Neuronal stem cell (in vitro differentiated cells): ENCODE measurements around the gene ANKRD28.

ENCODE experiments used
- DNase-seq: peaks from one replicate; pipeline ENCODE4 v3.0.0-alpha.2; 2013; ENCODE audit warnings: low spot score
- H2AFZ ChIP-seq: one replicate; pipeline ENCODE4 v1.6.1; 2013; ENCODE audit warnings: mild to moderate bottlenecking, low read length, inconsistent platforms
- H2AK5ac ChIP-seq: 2 replicates; pipeline ENCODE4 v1.6.1; 2013; ENCODE audit warnings: low read depth, mild to moderate bottlenecking, inconsistent platforms, low read length, moderate library complexity, mixed read lengths
- H2BK120ac ChIP-seq: 2 replicates; pipeline ENCODE4 v1.6.1; 2013; ENCODE audit warnings: low read depth, mild to moderate bottlenecking, inconsistent platforms, low read length, moderate library complexity, mixed read lengths
- H2BK12ac ChIP-seq: one replicate; pipeline ENCODE4 v1.6.1; 2013; ENCODE audit warnings: low read length, inconsistent platforms
- H2BK15ac ChIP-seq: 2 replicates; pipeline ENCODE4 v1.6.1; 2013; ENCODE audit warnings: mild to moderate bottlenecking, low read length, inconsistent platforms, mixed read lengths
- H2BK5ac ChIP-seq: one replicate; pipeline ENCODE4 v1.6.1; 2013; ENCODE audit warnings: inconsistent platforms, mild to moderate bottlenecking, low read length, moderate library complexity
- H3K14ac ChIP-seq: one replicate; pipeline ENCODE4 v1.6.1; 2013; ENCODE audit warnings: low read length, inconsistent platforms
- H3K18ac ChIP-seq: 2 replicates; pipeline ENCODE4 v1.6.1; 2013; ENCODE audit warnings: low read length, inconsistent platforms
- H3K23ac ChIP-seq: 2 replicates; pipeline ENCODE4 v1.6.1; 2013; ENCODE audit warnings: low read depth, mild to moderate bottlenecking, mixed read lengths, low read length, inconsistent platforms; ENCODE audit not compliant: poor library complexity
- H3K27ac ChIP-seq: replicated peaks from 3 replicates; pipeline ENCODE4 v1.5.1; 2013; ENCODE audit warnings: low read length, inconsistent platforms
- H3K27me3 ChIP-seq, 3 experiments: 2 replicates each; pipeline ENCODE4 v1.6.1; 2013; ENCODE audit warnings: low read length in 3 of 3, mild to moderate bottlenecking in 2 of 3, inconsistent platforms in 1 of 3, low read depth in 1 of 3, mixed read lengths in 1 of 3, moderate library complexity in 1 of 3; ENCODE audit not compliant: control insufficient read depth in 3 of 3, insufficient read depth in 3 of 3
- H3K36me3 ChIP-seq, 2 donors: replicated peaks in 1 of 2; 2 replicates each; pipeline ENCODE4 v1.6.1; 2013; ENCODE audit warnings: low read length in 2 of 2; ENCODE audit not compliant: control insufficient read depth in 2 of 2, insufficient read depth in 2 of 2
- H3K4ac ChIP-seq: 2 replicates; pipeline ENCODE4 v1.6.1; 2013; ENCODE audit warnings: inconsistent platforms, mild to moderate bottlenecking, low read length, moderate library complexity
- H3K4me1 ChIP-seq, 2 donors: 1 replicate in 1 of 2; 2 replicates in 1 of 2; pipeline ENCODE4 v1.6.1; 2013; ENCODE audit warnings: low read length in 2 of 2, low read depth in 1 of 2; ENCODE audit not compliant: control insufficient read depth in 2 of 2, insufficient read depth in 1 of 2
- H3K4me2 ChIP-seq: one replicate; pipeline ENCODE4 v1.6.1; 2013; ENCODE audit warnings: mild to moderate bottlenecking, low read length, inconsistent platforms; ENCODE audit not compliant: insufficient read depth, poor library complexity, severe bottlenecking
- H3K4me3 ChIP-seq, 2 donors: 2 replicates each; pipeline ENCODE4 v1.5.1; 2013; ENCODE audit warnings: low read length in 2 of 2, mild to moderate bottlenecking in 2 of 2, inconsistent platforms in 1 of 2, moderate library complexity in 1 of 2
- H3K79me1 ChIP-seq: one replicate; pipeline ENCODE4 v1.6.1; 2013; ENCODE audit warnings: low read depth, mild to moderate bottlenecking, inconsistent platforms, low read length, moderate library complexity
- H3K9ac ChIP-seq: one replicate; pipeline ENCODE4 v1.6.1; 2013; ENCODE audit warnings: mild to moderate bottlenecking, low read depth, low read length, inconsistent platforms; ENCODE audit not compliant: poor library complexity
- H3K9me3 ChIP-seq, 2 donors: replicated peaks in 1 of 2; 2 replicates each; pipeline versions ENCODE3 to v1.6.1; 2013; ENCODE audit warnings: low read length in 2 of 2, mild to moderate bottlenecking in 2 of 2, inconsistent platforms in 1 of 2, low read depth in 1 of 2, mixed read lengths in 1 of 2, moderate library complexity in 1 of 2; ENCODE audit not compliant: control insufficient read depth in 2 of 2, insufficient read depth in 1 of 2
- H4K8ac ChIP-seq: one replicate; pipeline ENCODE4 v1.6.1; 2013; ENCODE audit warnings: low read depth, mild to moderate bottlenecking, inconsistent platforms, low read length, moderate library complexity
- H4K91ac ChIP-seq: one replicate; pipeline ENCODE4 v1.6.1; 2013; ENCODE audit warnings: low read length, low read depth, mild to moderate bottlenecking, inconsistent platforms; ENCODE audit not compliant: poor library complexity
- WGBS, 2 donors: extraction: QIAGEN DNeasy Blood & Tissue Kit; methylation state at CpG; one replicate each; pipeline ENCODE4 v1.1.7; 2013; ENCODE audit warnings: missing lambda C conversion rate in 2 of 2, mixed read lengths in 1 of 2; ENCODE audit not compliant: insufficient read length in 2 of 2, insufficient replicate concordance in 1 of 2; ENCODE audit errors: extremely low coverage in 2 of 2; 5-methylcytosine and 5-hydroxymethylcytosine counted together

ANKRD28 gene

DNA sequence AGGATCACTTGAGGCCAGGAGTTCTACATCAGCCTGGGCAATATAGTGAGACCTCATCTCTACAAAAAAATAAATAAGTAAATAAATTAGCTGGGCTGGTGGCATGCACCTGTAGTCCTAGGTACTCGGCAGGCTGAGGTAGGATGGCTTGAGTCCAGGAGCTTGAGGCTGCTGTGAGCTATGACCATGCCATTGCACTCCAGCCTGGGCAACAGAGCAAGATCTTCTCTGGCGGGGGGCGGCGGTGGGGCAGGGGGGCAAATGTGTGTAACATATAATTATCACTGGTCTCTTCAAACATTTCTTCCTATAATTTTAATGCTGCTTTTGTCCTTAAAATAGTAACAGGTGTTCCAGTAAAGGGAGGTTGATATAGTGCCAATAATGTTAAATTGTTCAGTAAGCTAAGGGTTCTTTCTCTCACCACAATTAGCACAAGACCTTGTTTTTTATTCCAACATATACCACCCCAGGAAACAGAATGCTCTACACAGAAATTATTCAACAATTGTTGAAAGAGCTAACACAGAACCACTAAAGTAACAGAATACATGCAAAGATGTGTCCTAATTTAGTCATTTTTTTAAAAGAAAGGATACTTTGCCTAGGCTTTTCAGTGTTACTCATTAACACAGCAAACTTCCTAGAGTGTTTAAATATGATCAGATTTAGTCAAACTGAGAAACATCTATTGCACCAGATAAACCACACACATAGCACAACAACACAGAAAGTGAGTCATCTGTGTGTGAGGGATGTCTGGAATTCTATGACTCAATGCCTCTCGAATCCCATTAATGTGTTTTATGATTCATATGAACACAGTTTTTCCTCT is 29.1 kb downstream of the ANKRD28 start:
- Histone ChIP-seq H4K91ac (no peak overlapping the region), H3K4me1 (peaks cover 0 to 4% of the 10 kb centered on the region in 2 donors), H2BK120ac (no peak overlapping the region), H3K18ac (no peak overlapping the region), H3K9me3 (no peaks in the 10 kb centered on the region), H3K36me3 (peaks cover 0 to 23% of the 10 kb centered on the region in 2 donors), H3K9ac (no peak overlapping the region), H3K27me3 (no peaks in the 10 kb centered on the region), H2BK15ac (no peak overlapping the region), H3K4ac (no peak overlapping the region), H2AFZ (no peak overlapping the region), H3K79me1 (no peaks in the 10 kb centered on the region), H3K4me2 (no peak overlapping the region), H2BK12ac (no peak overlapping the region), H2AK5ac (no peak overlapping the region), H3K27ac (no peak overlapping the region), H3K23ac (no peak overlapping the region), H3K14ac (no peak overlapping the region), H2BK5ac (no peak overlapping the region), H4K8ac (no peak overlapping the region), H3K4me3 (no peak overlapping the region)
- DNase-seq = no peak
- no CpG with 5 or more reads among the region's 5 CpGs for WGBS, 2 donors

DNA sequence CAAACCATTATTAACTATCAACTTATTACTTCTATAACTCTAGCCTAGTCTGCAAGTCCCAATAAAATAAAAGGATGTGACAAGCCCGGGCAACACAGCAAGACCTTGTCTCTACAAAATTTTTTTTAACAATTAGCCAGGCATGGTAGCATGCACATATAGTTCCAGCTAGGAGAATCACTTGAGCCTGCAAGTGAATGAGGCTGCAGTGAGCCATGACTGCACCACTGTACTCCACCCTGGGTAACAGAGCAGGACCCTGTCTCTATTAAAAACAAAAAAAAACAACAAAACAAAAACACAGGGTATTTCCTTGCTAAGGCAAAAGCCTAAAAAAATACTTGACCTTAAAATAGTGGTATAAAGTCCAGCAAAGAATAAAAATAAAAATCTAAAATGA is 31.4 kb downstream of the ANKRD28 start:
- no CpG with 5 or more reads among the region's 1 CpG for WGBS, 2 donors
- no peak overlapping the region for H2AFZ ChIP-seq
- H3K79me1 ChIP-seq = no peaks in the 10 kb centered on the region

DNA sequence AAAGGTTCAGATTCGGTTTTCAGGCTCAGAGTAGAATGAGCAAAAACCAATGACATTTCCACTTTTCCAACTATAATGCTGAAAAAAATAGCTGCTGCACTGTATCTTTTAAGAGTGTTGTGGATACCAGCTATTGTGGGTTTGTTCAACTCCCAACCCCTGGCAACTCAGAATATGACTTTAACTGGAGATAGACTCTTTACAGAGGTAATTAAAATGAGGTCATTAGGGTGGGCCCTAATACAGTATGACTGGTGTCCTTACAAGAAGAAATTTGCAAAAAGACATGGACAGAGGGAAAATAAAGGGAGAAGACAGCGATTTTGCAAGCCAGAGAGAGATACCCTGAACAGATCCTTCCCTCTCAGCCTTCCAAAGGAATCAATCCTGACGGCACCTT is 39.5 kb downstream of the ANKRD28 start:
- H3K36me3 ChIP-seq = peaks cover 0 to 4% of the 10 kb centered on the region in 2 donors
- no peak overlapping the region for H3K18ac ChIP-seq
- no peak overlapping the region for H3K27ac ChIP-seq

More for the DNA sequence above, 31.4 kb downstream of the ANKRD28 start:
- Histone ChIP-seq H3K27ac (no peak overlapping the region), H2BK15ac (no peak overlapping the region), H3K4me3 (no peak overlapping the region), H4K91ac (no peak overlapping the region), H2BK5ac (no peak overlapping the region), H3K27me3 (no peaks in the 10 kb centered on the region), H4K8ac (no peak overlapping the region), H2AK5ac (no peak overlapping the region), H3K23ac (no peak overlapping the region), H3K4me2 (no peak overlapping the region), H3K9ac (no peak overlapping the region), H3K36me3 (peaks cover 0 to 31% of the 10 kb centered on the region in 2 donors), H3K18ac (no peak overlapping the region), H3K4me1 (peaks cover 0 to 4% of the 10 kb centered on the region in 2 donors), H3K9me3 (no peaks in the 10 kb centered on the region), H2BK120ac (no peak overlapping the region), H3K4ac (no peak overlapping the region), H2BK12ac (no peak overlapping the region), H3K14ac (no peak overlapping the region)
- no peak for DNase-seq

DNA sequence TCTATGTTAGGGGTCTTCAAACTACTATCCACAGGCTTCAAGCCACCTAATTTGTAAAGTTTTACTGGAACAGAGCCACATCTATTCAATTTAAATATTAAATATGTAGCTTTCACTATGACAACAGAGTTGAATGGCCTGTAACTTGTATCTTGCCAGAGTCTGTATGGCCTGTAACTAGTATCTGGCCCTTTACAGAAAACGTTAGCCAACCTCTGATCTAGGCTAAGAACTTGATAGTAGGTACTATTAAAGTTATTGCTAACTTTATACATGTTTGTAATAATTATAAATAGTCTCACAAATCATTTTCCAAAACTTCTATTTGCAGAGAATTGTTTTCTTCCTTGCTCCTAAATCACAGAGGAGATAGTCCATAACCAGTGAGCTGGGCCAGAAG is 40.0 kb downstream of the ANKRD28 start:
- Histone ChIP-seq H2BK15ac (no peak overlapping the region), H3K23ac (no peak overlapping the region), H2AFZ (no peak overlapping the region), H4K91ac (no peak overlapping the region), H3K79me1 (no peaks in the 10 kb centered on the region), H3K4me2 (no peak overlapping the region), H2AK5ac (no peak overlapping the region), H2BK120ac (no peak overlapping the region), H4K8ac (no peak overlapping the region), H3K36me3 (no peaks in the 10 kb centered on the region), H3K4me3 (no peak overlapping the region), H3K4me1 (peaks cover 4% of the 10 kb centered on the region in 2 donors), H3K14ac (no peak overlapping the region), H3K27ac (no peak overlapping the region), H3K9ac (no peak overlapping the region), H3K27me3 (no peaks in the 10 kb centered on the region), H3K18ac (no peak overlapping the region), H3K4ac (no peak overlapping the region), H2BK12ac (no peak overlapping the region), H3K9me3 (no peaks in the 10 kb centered on the region), H2BK5ac (no peak overlapping the region)
- no CpG with 5 or more reads among the region's 1 CpG for WGBS, 2 donors
- DNase-seq = no peak

More for the DNA sequence above, 39.5 kb downstream of the ANKRD28 start:
- no peak overlapping the region for H3K14ac ChIP-seq
- no peak overlapping the region for H2AFZ ChIP-seq
- no peak overlapping the region for H3K4me3 ChIP-seq
- no peak overlapping the region for H4K91ac ChIP-seq
- DNase-seq = no peak
- peaks cover 1 to 4% of the 10 kb centered on the region in 2 donors for H3K4me1 ChIP-seq
- no peak overlapping the region for H3K23ac ChIP-seq
- no peak overlapping the region for H2AK5ac ChIP-seq
- H2BK120ac ChIP-seq = no peak overlapping the region
- no peaks in the 10 kb centered on the region for H3K27me3 ChIP-seq
- no peak overlapping the region for H2BK15ac ChIP-seq
- H3K4me2 ChIP-seq = no peak overlapping the region
- H3K9me3 ChIP-seq = no peaks in the 10 kb centered on the region
- no peak overlapping the region for H3K4ac ChIP-seq
- no peak overlapping the region for H3K9ac ChIP-seq
- no peak overlapping the region for H2BK5ac ChIP-seq
- H2BK12ac ChIP-seq = no peak overlapping the region
- H4K8ac ChIP-seq = no peak overlapping the region
- WGBS, 2 donors = no CpG with 5 or more reads among the region's 3 CpGs
- H3K79me1 ChIP-seq = no peaks in the 10 kb centered on the region
